HG03354 (cell line): ENCODE data around the gene DCHS2.

Experiments used
- ATAC-seq: cut with Tn5 transposase; IDR thresholded peaks from one replicate; pipeline ENCODE4 v1.9.1; 2021; ENCODE audit warnings: mild to moderate bottlenecking; ENCODE audit not compliant: unreplicated experiment, poor library complexity, severe bottlenecking

DCHS2 gene

DNA sequence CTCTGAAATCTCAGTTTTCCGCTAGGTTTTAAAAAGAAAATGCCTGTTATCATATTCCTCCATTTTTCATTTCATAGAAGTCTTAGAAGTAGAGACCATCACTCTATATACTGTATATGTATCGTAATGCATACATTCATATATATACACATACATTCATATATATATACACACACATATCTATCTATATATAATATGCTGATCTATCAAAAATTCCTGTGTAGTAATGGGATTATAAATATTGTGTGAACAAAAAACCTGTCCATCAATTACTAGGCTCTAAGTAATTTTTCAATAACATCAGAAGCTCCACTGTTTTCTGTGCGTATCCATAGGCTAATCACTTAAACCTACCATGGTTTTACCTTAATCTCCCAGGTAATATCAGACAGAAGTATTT, 150.2 kb downstream of the DCHS2 start:
- no peak for ATAC-seq

- ATAC-seq = no peak
Measured at GRCh38 chr4:154335588-154335987, 156.0 kb downstream of the DCHS2 start.

- peak; percentile 86 for ATAC-seq
Measured at GRCh38 chr4:154332681-154333421, 158.7 kb downstream of the DCHS2 start.

DNA sequence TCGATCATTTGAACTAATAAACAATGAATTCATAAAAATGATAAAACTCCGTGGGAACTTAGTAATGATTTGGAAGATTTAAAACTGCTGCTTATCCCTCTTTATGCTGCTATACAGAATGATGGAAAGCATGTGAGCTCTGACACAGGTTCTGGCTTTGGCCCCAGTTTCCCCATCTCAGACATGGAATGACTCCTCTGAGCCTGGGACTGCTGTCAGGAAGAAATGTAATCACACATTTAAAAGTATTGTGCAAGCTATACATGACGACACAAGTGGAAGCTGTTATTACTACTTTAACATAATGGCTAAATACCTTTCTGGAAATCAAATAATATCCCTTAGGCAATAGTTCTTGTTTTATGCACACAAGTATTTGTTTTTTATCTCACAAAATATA, 161.7 kb downstream of the DCHS2 start:
- ATAC-seq = no peak

GRCh38 chr4:154329268-154329868, 162.2 kb downstream of the DCHS2 start:
- ATAC-seq = no peak

- no peak for ATAC-seq
Measured at GRCh38 chr4:154328030-154328429, 163.6 kb downstream of the DCHS2 start.

DNA sequence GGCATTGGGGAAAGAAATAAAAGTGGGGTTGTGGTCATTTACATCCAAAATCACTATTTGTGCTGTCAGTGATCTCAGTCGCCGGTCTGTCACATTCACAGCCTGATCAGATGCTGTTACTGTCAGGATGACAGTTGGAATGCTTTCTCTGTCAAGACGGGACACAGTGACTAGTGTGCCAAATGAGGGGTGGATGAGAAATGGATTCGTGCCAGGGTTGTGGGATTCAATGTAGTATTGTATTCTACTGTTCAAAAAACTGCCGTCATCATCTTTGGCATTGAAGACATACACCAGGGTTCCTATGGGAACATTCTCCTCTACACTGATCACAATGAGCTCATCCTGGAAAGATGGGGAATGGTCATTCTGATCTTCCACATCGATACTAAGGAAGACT, 171.1 kb downstream of the DCHS2 start:
- ATAC-seq = no peak

DNA sequence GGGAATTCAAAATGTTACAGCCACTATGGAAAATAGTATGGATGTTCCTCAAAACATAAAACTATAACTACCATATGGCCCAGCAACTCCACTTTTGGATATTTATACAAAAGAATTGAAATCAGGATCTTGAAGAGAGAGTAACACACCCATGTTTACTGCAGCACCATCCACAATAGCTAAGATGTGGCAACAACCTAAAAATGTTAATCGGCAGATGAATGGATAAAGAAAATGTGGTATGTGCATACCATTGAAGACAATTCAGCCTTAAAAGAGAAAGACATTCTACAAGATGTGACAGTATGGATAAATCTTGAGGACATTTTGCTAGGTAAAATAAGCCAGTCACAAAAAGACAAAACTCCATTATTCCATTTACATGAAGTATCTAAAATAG, 171.9 kb downstream of the DCHS2 start:
- ATAC-seq = no peak

DNA sequence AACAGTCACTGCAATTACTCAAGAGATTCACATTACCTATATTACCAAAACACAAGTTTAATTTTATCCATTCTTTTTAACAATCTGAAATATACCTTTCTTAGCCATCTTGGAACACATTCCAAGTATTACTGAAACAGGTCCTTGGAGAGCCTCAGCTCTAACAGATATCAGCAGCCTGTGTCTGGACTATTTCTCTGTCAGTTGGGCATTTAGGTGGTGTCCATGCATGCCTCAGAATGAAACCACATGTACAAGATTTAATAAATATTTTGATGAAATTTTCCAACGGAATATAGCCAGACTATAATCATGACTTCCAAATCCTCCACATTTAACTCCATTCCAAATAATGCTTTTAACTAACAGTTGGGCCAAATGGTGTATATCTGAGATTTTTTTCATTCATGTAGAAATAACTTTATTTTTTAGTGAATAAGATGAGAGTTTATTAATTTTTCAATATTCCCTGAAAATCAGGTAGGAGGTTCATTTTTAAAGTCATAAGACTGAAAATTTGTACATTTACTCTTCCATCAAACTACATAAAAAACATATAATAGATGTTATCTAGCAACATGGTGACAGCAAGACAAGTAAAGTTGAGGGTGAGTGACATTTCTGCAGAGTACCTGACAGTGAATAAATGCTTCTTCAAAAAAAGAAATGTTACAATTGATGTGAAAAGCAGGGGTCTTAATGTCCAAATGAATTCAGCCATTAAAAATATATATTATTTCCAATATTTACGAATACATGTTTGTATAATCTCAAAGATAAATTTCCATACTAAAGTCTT, 174.2 kb downstream of the DCHS2 start:
- ATAC-seq = no peak

DNA sequence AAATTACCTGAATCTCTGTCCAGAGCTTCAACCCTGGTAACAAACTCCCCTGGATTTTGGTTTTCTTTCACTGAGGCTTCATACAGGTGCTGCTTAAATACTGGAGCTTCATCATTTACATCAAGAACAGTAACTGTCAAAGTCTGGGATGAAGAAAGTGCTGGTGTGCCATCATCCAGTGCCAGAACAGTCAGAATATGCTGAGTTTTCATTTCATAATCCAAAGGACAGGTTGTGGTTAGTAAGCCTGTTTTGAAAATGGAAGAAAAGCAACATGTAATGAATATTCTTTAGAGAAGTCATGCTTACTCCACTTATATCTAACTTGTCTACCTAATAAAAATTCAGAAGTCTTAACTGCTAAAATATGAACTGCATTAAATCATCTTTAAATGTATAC, 175.9 kb downstream of the DCHS2 start:
- ATAC-seq = no peak

- ATAC-seq = no peak
Measured at GRCh38 chr4:154314248-154314647, 177.4 kb downstream of the DCHS2 start.

DNA sequence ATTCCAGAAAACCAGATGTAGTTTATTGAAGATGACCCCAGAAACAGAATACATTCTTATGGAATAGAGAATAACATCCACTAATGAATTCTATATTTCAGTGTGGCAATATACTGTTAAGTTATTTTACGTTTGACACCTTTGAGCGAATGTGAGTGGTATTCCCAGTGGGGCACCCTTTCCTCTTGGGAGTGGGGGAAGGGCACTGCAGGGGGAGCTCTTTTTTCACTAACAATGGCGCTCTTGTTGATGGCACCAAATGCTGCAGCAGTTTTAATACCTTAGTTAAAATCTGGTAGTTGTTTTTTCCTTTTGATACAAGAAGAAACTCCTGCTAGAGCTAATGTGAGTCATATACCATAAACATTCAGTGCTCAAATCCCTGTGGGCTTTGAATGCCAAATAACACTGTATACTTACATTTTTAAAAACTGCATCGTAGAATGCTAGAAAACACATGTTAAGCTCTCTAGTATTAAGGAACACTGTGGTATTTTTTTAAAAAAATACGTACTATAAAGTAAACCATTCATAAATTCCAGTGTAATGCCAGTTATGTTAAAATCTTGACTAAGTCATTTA, 178.5 kb downstream of the DCHS2 start:
- no peak for ATAC-seq

DNA sequence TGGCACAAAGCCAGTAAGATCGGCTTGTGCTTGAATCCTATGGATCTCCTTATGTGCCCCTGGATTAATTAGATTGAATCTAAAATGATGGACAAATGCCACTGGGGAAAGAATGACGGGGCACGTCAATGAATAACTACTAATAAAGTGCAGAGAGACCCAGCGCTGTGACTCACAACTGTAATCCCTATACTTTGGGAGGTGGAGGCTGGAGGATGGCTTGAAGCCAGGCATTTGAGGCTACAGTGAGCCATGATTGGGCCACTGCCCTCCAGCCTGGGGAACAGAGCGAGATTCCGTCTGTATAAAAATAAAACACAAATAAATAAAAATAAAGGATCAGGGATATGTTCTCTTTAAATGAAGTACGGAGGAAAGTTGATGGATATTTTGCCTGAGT, 179.4 kb downstream of the DCHS2 start:
- ATAC-seq = no peak

- no peak for ATAC-seq
Measured at GRCh38 chr4:154310578-154310977, 181.0 kb downstream of the DCHS2 start.

GRCh38 chr4:154308207-154308606, 183.4 kb downstream of the DCHS2 start:
- no peak for ATAC-seq

DNA sequence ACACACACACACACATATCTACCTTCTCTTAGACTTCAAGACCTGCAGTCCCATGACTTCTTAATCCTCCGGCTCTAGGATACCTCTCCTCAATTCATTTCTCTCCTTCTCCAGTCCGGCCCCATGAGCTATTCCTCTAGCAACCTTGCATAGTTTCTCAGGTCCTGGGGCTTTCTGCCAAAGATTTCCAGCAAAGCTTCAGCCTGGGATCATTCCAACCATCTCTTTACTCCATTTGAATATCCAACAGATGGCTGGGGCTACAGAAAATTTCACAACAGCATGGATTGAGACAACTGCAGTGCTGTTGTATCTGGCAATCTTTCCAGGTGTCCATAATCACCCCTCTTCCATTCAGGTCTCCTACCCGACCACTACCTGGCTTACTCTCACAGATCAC, 184.1 kb downstream of the DCHS2 start:
- ATAC-seq = no peak

DNA sequence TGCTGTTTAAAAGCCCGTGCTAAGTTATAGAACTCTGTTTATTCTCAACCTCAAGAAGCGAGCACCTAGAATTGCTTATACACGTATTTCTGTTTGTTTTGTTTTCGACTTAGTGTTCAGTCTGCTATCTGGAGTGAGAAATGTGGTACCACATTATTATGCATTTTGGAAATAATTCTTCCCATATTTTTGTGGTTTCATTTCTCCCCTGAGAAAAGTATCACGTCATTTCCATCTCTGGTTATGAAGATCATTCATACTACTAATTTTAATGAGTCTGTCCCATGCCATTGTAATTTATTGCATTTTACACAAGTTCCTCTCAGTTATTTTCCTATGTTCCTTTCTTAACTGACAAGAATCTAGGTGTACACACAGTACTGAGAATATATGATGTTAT, 186.0 kb downstream of the DCHS2 start:
- ATAC-seq = no peak

- ATAC-seq = no peak
Measured at GRCh38 chr4:154304679-154305078, 186.9 kb downstream of the DCHS2 start.

DNA sequence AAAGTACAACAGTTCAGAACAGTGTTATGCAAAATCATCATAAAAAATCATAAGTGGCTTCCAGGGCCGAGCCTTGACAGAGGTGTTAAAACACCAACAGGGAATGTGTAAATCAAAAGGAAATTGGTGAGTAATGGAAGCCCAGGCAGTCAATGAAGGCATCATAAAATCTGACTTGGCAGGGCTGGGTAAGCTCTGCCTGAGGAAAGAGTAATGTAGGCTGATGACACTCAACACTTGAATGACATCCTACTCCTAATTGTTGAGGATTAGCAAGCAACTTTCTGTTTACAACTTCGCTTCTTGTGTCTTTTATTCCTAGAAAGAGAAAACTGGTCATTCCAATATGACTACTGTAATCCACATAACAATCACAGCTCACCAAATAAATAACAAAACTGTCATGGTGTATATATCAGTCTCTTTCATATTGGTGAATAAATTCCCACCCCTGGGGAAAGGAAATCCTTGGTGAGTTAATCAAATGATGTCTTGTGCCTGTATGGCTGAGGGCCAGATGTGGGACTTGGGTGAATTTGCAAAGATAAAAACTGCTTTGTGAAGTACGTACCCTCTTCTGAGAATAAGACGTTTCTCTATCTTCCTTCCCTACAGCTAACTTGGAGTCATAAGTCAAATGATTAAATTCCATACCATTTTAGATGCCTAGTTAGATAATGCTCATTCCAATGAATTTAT, 196.8 kb downstream of the DCHS2 start:
- ATAC-seq = no peak

GRCh38 chr4:154293427-154293826, 198.2 kb downstream of the DCHS2 start:
- ATAC-seq = no peak
